ENCODE results near the gene CD180.

GRCh38 chr5:67233075-67233474 is 36.5 kb upstream of the CD180 start:
- TF ChIP-seq CTCF (IDR thresholded peaks at IDR 0.05; ENCODE audit: low read length) (no peak), EZH2phosphoT487 (IDR thresholded peaks at IDR 0.05; ENCODE audit: low read length) (no peak), EZH2 (optimal IDR thresholded peaks at IDR 0.05; ENCODE audit: low read depth, low read length) (no peak)

All from MM.1S (cell line).